HG02870 (cell line): ENCODE measurements around the gene LRRC49.
"Not testable (repeated sequence)": the region's sequence is repeated elsewhere in the genome, so short reads cannot be mapped to it uniquely, and the experiment has no call there.

ENCODE experiments used
- ATAC-seq: cut with Tn5 transposase; IDR thresholded peaks from one replicate; pipeline ENCODE4 v1.9.1; 2021; ENCODE audit warnings: mild to moderate bottlenecking, moderate library complexity; ENCODE audit not compliant: unreplicated experiment

The LRRC49 gene

DNA sequence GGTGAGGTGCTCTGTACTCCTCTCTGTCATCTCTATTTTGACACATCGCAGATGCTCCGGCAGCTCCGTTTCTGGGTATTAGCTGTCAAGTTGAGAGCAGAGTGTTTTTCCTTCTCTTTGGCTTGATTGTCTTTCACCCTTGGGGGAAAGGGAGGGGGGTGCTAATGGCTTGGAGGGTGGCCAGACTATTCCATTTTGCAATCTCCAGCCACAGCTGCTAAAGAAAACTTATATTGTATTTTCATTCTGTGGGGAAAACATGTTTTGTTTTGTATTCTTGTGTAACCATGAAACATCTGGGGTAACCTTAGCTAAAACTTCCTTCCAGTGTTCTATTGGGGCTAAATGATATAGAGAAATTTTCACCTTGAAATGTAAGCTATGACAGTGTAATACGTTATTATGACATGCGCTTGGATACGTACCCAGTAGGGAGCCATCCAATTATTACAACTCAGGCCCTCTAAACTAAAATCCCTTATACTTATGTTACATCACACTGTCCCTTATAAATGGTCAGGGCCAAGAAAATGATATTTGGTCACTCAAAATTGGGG, 24.6 kb upstream of the LRRC49 start:
- ATAC-seq, result no peak

DNA sequence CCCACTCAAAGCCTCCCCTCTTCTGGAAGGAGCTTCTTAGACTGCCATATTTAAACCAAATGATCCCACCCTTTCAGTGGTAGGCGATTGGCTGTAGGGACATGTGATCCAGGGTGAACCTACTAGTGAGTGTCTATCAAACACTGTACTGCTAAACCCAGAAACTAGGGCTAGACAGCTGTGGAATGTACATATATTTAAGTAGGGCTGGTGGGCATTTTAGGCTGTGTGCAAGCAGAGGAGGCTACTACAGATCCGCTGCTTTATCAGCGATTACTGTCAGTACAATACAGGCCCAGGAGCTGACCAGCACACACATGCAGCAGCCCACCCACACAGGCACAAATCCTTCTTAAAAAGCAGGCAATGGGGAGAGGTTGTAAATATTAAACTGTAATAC, 23.3 kb upstream of the LRRC49 start:
- ATAC-seq, result no peak

DNA sequence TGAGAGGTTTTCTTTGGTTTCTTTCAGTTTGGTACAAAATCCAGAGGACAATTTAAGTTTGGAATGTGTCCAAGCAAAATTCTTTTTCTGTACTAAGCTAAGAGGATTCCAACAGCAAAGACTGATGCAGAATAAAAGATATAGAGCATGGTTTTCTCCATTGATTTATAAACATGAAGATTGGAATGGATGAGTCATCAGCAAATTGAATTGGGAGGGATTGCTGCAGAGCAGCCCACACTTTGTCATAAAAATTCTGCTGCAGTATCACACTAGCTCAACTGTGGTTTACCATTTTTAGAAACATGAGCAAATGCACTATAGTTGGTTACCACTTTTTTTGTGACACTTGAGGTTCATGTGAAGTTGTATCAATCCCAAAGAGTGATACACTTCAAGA, 22.6 kb upstream of the LRRC49 start:
- ATAC-seq, result no peak

DNA sequence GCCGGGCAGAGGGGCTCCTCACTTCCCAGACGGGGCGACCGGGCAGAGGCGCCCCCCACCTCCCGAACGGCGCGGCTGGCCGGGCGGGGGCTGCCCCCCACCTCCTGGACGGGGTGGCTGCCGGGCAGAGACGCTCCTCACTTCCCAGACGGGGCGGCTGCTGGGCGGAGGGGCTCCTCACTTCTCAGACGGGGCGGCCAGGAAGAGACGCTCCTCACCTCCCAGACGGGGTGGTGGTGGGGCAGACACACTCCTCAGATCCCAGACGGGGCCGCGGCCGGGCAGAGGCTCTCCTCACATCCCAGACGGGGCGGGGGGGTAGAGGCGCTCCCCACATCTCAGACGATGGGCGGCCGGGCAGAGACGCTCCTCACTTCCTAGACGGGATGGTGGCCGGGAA, 21.1 kb upstream of the LRRC49 start:
- ATAC-seq, result not testable (repeated sequence)

DNA sequence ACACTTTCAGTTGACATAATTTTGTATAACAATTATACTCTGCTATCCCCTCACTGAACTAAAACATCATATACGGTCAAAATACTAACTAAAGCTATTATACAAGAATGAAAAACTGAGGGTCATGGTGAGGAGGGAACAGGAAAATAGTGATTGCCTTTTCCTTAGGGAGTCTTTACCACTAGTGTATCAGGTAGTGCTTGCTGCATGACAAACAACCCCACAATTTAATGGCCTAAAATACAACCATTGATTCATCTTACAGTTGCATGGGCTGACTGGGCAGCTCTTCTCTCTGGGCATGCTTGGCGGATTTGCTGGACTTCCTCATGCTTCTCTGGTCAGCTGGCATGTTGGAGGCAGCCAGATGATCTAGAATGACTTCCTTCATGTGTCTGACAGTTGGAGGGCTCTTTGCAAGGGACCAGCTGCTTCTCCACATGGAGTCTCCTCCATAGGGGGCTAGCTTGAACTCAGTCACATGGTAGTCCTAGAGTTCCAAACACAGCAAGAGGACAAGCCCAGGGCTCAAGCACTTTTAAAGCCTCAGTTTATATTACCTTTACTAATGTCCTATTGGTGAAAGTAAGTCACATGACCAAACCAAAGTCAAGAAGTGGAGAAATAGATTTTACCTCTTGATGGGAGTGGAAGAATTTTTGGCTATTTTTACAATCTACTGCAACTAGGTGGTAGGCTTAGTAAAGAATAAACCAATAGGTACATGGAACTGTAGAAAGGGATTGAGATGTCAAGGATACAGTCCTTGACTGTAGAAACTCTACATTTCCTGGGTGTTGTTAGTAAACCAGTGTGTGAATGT, 19.2 kb upstream of the LRRC49 start:
- ATAC-seq, result no peak

DNA sequence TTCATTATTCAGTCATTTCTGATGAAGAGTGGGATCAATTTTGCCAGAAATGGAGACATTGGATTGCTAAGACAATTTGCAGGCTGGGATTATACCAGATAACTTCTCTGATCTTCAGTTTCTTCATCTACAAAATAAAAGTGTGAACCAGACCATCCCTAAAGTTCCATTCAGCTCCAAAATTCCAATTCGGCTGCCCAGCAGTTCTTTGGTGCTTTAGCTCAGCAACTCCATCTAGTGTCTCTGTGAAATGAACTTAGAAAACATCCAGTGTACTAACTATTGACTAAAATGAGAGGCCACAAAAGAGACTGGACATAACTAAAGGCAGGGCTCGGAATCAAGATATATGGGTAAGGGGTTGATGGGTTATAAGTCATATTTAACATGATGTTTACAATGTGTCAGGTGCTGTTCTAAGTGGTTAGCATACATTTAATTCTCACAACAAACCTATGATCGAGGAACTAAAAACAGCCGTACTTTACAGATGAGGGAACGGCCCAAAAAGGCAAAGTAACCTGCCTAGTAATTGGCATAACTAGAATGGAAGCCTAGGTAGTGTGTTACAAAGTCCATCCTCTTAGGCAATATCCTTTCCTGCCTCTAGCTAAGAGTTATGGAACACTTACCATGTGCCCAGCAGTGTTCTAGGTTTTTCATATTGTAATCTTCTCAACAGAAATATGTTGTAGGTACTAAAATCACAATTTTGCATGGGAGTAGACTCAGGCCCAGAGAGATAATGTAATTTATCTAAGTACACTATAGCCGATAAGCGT, 17.4 kb upstream of the LRRC49 start:
- ATAC-seq, result no peak

DNA sequence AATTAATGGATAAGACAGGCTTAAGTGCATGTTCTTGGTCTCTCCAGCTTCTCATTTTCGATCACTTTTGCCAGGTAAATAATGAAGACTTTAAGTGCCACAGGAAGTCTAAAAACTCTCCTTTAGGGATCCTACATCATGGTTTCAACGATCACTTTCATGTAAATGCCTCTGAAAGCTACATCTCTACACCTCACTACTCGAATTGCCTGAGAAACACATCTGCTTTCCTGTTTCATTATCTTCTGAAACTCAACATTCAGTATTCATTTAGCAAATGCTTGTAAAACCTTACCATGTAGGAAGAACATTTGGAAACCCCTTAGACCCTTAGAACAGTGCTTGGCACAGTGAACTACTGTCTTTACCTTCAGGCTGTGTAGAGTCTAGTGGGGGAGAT, 16.6 kb upstream of the LRRC49 start:
- ATAC-seq, result no peak

DNA sequence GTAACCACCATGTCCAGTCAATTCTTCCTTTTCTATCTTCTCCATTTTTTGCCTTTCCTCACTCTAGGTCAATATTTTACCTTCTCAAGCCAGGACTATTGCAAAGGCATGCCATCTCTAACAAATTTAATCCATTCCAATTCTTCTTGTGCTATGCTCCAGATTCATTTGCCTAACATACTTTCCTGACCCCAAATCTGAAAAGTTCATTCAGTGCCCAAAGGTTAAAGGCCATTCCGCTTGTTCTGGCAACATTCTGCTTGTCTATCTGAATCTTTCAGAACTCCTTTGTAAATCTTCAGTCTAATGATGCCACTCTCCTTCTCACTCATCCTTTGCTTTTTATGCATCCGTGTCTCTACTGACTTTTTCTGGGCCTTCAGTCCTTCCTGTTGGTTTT, 15.9 kb upstream of the LRRC49 start:
- ATAC-seq, result no peak

DNA sequence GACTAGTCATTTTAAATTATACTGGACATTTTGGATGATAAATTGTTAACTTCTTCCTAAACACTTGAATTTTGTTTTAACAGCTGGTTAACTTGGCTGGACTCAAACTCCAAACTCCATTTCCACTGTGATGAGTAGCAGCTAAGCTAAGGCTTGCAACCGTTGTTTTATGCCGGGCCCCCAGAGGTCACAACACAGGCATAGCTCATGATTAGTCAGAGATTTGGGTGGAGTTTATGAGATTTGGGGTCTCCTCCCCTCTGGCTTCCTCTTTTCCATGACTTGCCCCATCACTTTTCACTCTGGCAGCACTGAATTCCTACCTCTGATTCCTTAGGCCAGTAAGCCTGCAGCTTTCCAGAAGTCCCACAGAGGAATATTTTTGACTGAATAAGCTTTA, 13.2 kb upstream of the LRRC49 start:
- no peak for ATAC-seq

DNA sequence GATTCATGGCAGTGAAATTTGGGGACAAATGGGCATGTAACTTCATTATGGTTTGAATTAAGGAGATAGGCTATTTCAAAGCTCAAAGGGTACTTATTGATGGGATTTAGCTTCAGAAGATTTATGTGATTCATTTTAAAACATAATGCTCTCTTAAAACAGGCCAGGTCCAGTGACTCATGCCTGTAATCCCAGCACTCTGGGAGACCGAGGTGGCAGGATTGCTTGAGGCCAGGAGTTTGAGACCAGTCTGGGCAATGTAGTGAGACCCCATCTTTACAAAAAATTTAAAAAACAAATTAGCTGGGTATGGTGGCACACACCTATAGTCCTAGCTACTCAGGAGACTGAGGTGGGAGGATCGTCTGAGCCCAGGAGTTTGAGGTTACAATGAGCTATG, 11.8 kb upstream of the LRRC49 start:
- no peak for ATAC-seq

DNA sequence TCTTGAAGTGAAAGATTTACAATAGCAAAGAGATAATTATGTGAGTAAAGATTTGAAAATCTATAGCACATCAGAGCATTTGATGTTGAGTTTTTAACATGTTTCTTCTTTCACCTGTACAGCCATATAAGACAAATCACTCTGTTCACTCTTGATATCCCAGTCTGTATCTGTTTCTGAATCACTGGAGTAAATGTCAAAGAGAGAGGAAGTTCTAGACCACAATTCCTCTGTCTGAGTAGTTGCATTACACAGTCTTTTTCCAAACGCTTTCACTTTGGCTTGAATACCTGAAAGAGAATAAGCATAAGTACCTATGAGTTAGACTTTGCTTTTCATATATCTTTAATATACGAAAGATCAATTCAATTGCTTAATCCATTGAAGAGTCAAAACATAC, 10.3 kb upstream of the LRRC49 start:
- ATAC-seq, result no peak

DNA sequence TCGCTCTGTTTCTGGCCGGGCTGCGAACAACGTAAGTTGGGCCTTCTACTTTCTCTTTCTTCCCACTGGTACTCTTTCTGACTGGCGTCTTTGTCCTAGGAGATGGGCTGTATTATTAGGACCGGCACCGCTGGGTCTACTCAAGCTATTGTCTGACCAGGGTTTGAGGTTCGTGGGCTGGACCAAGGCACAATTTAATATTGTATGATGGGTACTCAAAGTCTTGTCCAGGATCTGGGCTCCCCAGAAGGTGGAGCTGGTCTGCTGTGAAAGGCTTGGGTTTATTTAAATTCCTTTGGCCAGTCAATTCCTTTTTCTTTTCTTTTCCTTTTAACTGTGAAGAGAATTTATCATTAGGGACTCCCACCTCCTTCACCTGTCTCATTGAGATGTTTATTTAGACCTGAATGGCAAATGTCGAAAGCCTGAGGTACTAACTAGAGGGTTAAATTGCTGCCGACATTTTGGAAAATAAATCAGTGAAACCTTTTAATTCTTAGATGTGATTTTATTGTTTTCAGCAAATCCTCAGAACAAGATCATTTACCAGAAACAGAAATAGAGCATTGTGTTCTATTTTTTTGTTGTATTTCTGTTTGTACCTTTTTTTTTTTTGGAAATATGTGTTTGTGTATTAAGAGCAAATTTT, 410 bp downstream of the LRRC49 start:
- ATAC-seq, result no peak

DNA sequence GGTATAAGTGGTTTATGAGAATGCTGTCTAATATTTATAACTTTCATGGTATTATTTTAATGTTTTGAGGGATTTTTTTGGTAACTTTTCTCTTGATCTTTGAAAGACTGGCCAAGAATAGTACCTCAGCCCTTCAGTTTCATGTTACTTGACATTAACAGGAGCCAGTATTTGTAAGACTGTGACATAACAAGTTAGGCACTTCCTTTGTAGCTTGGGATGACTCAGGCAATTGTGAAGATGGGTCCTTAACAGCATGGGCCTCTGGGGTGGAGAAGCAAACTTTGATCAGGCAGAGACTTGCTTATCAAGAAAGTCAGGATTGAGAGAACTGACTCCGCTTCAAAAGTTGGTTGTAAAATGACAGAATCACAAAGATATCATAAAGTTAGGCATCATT, 9.5 kb downstream of the LRRC49 start:
- ATAC-seq, result no peak

DNA sequence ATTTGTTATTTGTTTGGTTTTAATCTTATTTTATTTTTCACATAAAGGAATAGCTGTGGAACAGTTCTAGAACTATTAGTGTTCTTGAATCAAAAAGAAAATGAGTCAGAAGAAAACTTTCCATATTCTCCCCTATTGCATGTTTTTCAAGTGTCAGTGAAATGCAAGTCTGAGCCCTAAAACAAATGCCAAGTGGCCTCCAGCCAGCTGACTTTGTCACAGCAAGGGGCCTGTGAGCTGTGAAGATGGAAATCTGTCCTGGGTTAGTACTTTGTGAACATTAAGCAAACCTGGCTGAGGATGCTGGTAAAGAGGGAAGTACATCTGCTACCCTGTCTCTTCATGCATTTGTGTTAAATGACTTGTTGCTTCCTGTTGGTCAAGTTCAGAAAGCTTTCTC, 14.2 kb downstream of the LRRC49 start:
- ATAC-seq, result no peak

DNA sequence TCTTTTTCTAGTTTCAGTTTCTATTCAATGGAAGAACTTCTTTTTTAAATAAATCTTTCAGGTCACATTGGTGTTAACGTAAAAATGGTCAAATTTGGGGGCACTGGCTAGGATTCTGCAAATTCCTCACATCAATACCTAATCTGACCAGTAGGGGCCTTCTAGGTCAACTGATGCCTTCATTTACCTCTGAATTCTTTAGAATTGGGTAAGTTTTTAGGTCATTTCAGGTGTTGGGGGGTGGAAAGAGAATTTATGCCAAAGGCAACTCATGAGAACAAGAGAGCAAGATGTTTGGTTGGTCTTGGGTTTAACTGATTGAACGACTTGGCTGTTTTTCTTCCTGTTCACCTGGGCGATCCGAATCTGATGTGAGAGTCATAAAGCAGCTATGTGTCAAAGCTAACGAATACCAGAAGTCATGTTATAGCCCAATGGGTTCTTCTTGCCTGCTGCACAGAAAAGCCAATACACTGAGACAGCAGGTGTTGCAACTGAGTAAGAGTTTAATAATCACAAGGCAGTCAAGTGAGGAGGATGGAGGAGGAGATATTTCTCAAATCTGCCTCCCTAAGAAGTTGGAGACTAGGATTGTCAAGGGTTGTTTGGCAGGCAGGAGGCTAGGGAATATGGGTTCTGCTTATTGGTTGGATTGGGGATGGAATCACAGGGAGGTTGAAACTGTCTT, 15.3 kb downstream of the LRRC49 start:
- no peak for ATAC-seq

DNA sequence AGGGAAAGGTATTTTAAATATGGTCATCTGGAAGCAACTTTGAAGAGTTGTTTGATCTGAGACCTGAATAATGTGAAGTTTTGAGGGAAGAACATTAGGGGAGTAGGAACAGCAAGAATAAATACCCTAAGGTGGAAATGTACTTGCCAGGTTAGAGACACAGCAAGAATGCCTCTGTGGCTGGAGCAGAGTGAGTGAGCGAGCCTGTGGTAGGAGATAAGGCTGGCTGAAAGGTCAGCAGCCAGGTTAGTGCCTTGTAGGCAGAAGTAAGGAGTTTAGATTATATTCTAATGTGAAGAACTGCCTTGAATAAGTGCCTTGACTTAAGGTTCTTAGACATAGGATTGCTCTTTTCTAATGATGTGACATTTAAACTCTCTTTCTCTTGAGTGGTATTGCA, 18.3 kb downstream of the LRRC49 start:
- no peak for ATAC-seq

DNA sequence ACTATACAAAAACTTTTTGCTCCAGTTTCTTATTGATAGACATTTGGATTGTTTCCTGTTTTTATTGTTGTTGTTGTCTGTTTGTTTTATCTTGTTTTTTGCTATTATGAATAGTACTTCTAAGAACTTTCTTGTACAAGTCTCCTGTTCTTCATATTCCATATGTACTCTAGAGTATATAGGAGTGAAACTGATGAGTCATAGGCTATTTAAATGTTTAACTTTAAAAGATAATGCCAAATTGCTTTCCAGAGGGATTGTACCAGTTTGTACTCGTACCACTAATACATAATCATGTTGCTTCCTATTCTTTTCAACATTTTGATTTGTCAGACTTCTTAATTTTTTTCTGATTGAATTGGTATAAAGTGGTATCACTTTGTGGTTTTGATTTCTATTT, 19.6 kb downstream of the LRRC49 start:
- no peak for ATAC-seq

DNA sequence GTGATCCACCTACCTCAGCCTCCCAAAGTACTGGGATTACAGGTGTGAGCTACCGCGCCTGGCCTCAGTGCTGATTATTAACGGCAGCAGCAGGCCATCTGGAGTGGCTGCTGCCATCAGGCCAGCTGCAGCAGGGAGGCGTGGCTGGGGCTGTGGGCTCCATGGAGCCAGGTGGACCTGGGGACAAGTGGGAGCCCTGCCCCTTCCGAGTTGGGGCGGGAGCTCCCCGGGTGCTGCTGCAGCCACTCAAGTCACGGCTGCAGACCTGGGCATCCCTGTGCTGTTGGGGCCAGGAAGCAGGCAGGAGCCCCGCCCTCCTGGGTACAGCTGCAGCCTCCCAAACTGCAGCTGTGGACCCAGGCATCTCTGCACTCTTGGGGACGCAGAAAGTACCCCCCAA, 23.9 kb downstream of the LRRC49 start:
- no peak for ATAC-seq

DNA sequence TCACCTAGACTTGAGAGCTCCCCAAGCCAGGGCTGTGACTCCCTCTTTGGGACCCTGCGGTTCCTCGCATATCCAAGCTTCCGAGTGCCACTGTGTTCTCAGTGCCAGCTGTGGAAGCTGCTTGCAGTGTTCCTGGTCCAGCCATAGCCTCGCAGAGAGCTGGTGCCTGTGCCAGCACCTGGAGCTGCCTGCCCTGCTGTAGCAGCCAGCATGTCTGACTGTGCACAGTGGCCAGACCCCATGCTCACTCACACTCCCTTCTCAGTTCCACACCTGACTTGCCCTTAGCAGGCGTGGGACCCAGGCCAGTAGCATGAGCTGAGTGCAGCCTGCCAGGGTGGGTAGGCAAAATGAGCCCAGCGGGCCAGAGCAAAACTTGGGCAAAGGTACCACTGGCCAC, 25.3 kb downstream of the LRRC49 start:
- no peak for ATAC-seq

DNA sequence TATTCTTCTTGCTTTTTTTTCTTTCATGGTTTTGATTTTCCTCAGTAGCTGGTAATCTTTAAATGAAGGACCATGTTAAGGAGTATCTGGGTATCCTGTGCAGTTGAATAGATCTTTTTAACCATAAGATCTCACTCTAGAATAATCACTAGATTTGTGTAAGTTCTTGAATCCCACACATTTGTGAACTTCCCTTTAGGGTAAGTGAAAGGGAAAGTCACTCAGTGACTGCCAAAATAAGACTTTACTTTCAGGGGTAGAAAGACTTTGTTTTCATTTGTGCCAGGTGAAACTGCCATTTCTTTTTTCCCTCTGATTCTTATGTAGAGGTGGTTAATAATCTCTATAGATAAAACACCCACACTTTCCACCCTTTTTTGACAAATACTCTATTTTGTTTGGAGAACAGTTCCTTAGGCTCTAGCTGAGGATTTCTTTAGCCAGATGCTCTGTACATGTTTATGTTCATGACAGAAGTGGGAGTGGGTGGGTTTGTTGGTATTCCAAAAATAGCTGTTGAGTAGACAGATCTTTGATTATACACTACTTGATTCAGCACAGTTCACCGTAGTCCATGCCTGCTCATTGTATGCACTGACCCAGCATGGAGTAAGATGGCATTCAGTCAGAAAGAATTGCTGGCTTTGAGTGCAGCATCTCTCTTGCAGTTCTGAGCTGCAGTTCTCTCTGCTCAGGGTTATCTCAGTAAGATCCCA, 28.5 kb downstream of the LRRC49 start:
- ATAC-seq, result no peak
